Measurements from ENCODE around the gene KMT2B.

DNA sequence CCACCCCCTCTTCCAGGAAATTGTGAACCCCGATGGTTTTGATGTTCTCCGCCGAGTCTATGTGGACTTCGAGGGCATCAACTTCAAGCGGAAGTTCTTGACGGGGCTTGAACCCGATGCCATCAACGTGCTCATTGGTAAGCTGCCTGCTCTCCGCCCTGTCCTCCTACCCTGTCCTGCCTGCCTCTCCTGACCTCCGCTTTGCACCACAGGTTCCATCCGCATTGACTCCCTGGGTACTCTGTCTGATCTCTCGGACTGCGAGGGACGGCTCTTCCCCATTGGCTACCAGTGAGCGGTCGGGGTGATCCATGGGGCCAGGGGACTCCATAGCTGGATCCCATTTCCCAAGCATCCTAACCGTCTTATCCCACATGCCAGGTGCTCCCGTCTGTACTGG is 12.5 kb downstream of the KMT2B start:
- no peak for TF ChIP-seq POLR2A (IDR thresholded peaks at IDR 0.05)
- TF ChIP-seq, protein P1, sequence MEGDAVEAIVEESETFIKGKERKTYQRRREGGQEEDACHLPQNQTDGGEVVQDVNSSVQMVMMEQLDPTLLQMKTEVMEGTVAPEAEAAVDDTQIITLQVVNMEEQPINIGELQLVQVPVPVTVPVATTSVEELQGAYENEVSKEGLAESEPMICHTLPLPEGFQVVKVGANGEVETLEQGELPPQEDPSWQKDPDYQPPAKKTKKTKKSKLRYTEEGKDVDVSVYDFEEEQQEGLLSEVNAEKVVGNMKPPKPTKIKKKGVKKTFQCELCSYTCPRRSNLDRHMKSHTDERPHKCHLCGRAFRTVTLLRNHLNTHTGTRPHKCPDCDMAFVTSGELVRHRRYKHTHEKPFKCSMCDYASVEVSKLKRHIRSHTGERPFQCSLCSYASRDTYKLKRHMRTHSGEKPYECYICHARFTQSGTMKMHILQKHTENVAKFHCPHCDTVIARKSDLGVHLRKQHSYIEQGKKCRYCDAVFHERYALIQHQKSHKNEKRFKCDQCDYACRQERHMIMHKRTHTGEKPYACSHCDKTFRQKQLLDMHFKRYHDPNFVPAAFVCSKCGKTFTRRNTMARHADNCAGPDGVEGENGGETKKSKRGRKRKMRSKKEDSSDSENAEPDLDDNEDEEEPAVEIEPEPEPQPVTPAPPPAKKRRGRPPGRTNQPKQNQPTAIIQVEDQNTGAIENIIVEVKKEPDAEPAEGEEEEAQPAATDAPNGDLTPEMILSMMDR (IDR thresholded peaks at IDR 0.05): no peak
